Fibroblast of pulmonary artery (primary cell): Measurements from ENCODE around the gene INO80.

Source experiments
- DNase-seq: peaks from one replicate; pipeline ENCODE4 v3.0.0-alpha.2; 2010; ENCODE audit warnings: low read depth
- H3K4me3 ChIP-seq: replicated peaks from 2 replicates; pipeline ENCODE4 v1.5.1; 2011; ENCODE audit warnings: low read depth, mild to moderate bottlenecking, control low read depth, low read length, moderate library complexity
- TF ChIP-seq, protein P1 (sequence below): IDR thresholded peaks from 2 replicates; pipeline ENCODE4 v1.5.1; 2011; ENCODE audit warnings: mild to moderate bottlenecking, control low read depth, low read length, inconsistent platforms; ENCODE audit errors: missing control alignments

The INO80 gene

DNA sequence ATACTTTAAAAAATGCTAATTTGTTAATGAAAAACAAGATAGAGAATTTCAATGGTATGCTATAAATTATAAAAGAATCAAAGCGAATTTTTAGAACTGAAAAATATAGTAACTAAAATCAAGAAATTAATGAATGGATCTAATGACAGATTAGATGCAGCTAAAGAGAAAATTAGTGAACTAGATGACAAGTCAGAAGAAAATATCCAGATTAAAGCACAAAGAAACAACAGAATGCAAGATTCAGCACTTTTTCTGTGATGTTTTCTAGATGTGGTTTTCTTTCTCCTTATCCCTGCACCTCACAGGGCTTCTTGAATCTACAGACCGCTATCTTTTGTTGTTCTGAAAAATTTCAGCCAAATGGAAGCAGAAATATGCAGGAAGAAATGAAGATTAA lies 54.4 kb downstream of the INO80 start:
- TF ChIP-seq, protein P1, sequence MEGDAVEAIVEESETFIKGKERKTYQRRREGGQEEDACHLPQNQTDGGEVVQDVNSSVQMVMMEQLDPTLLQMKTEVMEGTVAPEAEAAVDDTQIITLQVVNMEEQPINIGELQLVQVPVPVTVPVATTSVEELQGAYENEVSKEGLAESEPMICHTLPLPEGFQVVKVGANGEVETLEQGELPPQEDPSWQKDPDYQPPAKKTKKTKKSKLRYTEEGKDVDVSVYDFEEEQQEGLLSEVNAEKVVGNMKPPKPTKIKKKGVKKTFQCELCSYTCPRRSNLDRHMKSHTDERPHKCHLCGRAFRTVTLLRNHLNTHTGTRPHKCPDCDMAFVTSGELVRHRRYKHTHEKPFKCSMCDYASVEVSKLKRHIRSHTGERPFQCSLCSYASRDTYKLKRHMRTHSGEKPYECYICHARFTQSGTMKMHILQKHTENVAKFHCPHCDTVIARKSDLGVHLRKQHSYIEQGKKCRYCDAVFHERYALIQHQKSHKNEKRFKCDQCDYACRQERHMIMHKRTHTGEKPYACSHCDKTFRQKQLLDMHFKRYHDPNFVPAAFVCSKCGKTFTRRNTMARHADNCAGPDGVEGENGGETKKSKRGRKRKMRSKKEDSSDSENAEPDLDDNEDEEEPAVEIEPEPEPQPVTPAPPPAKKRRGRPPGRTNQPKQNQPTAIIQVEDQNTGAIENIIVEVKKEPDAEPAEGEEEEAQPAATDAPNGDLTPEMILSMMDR: no peak
- no peak for DNase-seq

DNA sequence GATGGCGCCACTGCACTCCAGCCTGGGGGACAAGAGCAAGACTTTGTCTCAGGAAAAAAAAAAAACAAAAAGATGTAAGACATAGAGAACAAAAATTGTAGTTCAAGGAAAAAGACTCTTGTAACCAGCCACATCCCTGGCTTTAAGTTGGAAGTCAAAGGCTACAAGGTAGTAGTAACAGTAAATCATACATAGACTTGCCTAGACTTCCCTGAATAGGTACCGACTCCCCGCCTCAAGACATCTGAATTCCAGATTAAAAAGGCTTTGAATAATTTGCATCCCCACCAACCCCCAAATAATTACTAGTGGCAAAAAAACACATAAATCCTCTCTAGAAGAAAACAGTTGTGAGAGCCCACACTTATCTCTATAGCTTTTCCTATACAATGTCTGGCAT lies 55.6 kb downstream of the INO80 start:
- DNase-seq: no peak
- TF ChIP-seq, protein P1: no peak
- no peak overlapping the region for H3K4me3 ChIP-seq

More for the DNA sequence above, 54.4 kb downstream of the INO80 start:
- no peak overlapping the region for H3K4me3 ChIP-seq

DNA sequence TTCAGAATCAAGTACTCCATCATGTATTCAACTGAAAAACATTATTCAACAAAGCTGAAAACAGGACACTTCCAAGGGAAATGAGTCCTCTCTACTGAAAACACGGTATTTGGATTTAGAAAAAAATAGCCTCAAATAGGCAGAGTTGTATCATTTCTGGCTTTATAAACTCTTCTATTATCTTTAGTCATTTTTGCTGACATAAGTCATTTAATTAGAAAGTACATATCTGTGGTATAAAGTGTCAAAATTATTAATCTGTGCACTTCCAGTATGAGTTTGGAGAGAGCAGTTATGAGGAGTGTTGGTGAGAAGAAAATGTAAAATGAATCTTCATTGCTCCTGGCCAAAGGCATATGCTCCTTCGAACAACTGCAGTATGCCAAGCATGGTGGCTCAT lies 59.3 kb downstream of the INO80 start:
- no peak for DNase-seq
- TF ChIP-seq, protein P1: no peak
- H3K4me3 ChIP-seq: no peak overlapping the region

DNA sequence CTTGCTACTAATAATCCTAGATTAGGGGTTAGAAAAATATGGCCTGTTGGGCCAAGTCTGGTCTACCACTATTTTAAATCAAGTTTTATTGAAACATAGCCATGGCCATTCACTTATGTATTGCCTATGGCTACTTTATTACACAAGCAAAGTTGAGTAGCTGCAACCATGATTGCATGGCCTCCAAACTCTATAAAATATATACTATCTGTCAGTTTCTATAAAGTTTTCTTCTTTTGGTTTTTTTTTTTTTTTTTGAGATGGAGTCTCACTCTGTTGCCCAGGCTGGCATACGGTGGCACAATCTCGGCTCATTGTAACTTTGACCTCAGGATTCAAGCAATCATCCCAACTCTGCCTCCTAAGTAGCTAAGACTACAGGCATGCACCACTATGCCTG lies 60.4 kb downstream of the INO80 start:
- no peak for DNase-seq
- H3K4me3 ChIP-seq: no peak overlapping the region
- TF ChIP-seq, protein P1: no peak

DNA sequence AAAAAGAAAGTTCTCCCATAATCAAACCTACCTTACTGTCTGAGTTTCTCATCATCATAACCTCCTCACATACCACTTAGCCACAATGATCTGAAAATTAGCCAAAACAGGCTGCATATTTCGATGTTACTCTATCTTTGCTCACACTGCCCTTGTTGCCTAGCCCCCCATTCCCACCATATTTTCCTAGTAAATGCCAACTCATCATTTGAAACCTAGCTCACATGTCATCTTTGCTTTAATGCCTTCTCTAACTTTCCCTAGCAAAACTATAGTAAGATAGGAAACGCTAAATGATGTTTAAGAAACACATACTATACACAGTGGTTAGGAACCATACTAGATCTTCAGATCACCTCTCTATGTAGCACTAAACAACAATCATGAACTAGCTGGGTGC lies 64.9 kb downstream of the INO80 start:
- H3K4me3 ChIP-seq: no peak overlapping the region
- TF ChIP-seq, protein P1: no peak
- no peak for DNase-seq

DNA sequence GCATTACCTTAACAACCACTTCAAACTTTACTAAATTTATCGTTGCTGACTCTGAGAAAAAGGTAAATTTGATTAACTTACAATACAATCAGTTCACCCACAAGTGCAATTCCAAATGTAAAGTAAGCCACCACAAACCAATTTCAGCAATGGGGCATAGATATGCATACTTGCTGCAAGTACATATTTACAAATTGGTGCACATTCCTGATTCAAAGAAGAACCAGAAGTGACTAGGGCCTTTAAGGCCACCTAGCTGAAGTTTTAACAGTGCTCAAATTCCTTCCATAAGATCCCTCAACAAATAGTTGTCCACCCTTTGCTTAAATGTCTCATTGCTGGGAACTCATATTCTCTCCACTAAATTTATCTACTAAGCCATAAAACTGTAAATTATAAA lies 67.2 kb downstream of the INO80 start:
- TF ChIP-seq, protein P1: no peak
- no peak for DNase-seq
- H3K4me3 ChIP-seq: no peak overlapping the region

DNA sequence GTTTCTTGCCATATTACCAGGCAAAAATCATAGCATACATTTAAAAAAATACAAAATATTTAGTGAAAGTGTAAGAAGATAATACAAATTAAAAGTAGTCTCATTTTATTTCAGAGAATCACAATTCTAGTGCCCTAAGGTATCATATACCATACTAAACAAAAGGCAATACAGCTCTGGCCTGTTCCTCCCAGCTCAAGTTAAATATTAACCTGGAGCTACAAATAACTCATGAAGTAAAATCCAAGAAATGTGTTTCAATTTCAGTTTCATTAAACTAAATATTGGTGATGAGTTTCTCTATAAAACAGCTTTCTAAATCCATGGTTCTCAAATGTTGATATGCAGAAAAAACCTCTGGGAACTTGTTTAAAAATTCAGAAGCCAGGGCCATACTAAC lies 67.7 kb downstream of the INO80 start:
- H3K4me3 ChIP-seq: no peak overlapping the region
- DNase-seq: no peak
- TF ChIP-seq, protein P1: no peak
